Ishikawa (cell line): ENCODE measurements around the gene HOXA9.

Source experiments
- CREB1 ChIP-seq: IDR thresholded peaks from 2 replicates; pipeline ENCODE4 v1.6.1; 2012; ENCODE audit warnings: low read depth
- EGR1 ChIP-seq: IDR thresholded peaks from 2 replicates; pipeline ENCODE4 v1.6.1; 2012
- EP300 ChIP-seq: IDR thresholded peaks from 2 replicates; pipeline ENCODE4 v1.6.1; 2012; ENCODE audit warnings: borderline replicate concordance
- FOXM1 ChIP-seq: IDR thresholded peaks from 2 replicates; pipeline ENCODE4 v1.6.1; 2012; ENCODE audit warnings: low read depth, borderline replicate concordance
- MAX ChIP-seq: IDR thresholded peaks from 2 replicates; pipeline ENCODE4 v1.6.1; 2012
- RAD21 ChIP-seq: IDR thresholded peaks from 2 replicates; pipeline ENCODE4 v1.6.1; 2012; ENCODE audit warnings: low read depth
- TAF1 ChIP-seq: IDR thresholded peaks from 2 replicates; pipeline ENCODE4 v1.6.1; 2012; ENCODE audit warnings: low read depth, mild to moderate bottlenecking
- TEAD4 ChIP-seq: IDR thresholded peaks from 2 replicates; pipeline ENCODE4 v1.6.1; 2012
- ZBTB7A ChIP-seq: IDR thresholded peaks from 2 replicates; pipeline ENCODE4 v1.6.1; 2012; ENCODE audit warnings: low read depth
- TF ChIP-seq, protein P1 (sequence below): IDR thresholded peaks from 2 replicates; pipeline ENCODE4 v1.6.1; 2012; ENCODE audit warnings: low read depth, mild to moderate bottlenecking

GRCh38 chr7:27209933-27210440 lies 44.6 kb upstream of the HOXA9 start:
- TF ChIP-seq TEAD4 (no peak), RAD21 (no peak), TAF1 (no peak), FOXM1 (no peak), CREB1 (no peak), MAX (no peak), EP300 (no peak), EGR1 (no peak), ZBTB7A (no peak)
- TF ChIP-seq, protein P1, sequence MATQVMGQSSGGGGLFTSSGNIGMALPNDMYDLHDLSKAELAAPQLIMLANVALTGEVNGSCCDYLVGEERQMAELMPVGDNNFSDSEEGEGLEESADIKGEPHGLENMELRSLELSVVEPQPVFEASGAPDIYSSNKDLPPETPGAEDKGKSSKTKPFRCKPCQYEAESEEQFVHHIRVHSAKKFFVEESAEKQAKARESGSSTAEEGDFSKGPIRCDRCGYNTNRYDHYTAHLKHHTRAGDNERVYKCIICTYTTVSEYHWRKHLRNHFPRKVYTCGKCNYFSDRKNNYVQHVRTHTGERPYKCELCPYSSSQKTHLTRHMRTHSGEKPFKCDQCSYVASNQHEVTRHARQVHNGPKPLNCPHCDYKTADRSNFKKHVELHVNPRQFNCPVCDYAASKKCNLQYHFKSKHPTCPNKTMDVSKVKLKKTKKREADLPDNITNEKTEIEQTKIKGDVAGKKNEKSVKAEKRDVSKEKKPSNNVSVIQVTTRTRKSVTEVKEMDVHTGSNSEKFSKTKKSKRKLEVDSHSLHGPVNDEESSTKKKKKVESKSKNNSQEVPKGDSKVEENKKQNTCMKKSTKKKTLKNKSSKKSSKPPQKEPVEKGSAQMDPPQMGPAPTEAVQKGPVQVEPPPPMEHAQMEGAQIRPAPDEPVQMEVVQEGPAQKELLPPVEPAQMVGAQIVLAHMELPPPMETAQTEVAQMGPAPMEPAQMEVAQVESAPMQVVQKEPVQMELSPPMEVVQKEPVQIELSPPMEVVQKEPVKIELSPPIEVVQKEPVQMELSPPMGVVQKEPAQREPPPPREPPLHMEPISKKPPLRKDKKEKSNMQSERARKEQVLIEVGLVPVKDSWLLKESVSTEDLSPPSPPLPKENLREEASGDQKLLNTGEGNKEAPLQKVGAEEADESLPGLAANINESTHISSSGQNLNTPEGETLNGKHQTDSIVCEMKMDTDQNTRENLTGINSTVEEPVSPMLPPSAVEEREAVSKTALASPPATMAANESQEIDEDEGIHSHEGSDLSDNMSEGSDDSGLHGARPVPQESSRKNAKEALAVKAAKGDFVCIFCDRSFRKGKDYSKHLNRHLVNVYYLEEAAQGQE, result no peak
